Neuron (in vitro differentiated cells): ENCODE measurements around the gene CYBC1.

Source experiments
- H2AFZ ChIP-seq: one replicate; pipeline ENCODE4 v1.6.1; 2013; ENCODE audit warnings: low read depth, mild to moderate bottlenecking, inconsistent platforms, low read length, moderate library complexity
- H3K27me3 ChIP-seq: one replicate; pipeline ENCODE4 v1.6.1; 2013; ENCODE audit warnings: low read length; ENCODE audit not compliant: insufficient read depth
- H3K36me3 ChIP-seq: one replicate; pipeline ENCODE4 v1.6.1; 2013; ENCODE audit warnings: low read length; ENCODE audit not compliant: insufficient read depth
- H3K4me1 ChIP-seq: one replicate; pipeline ENCODE4 v1.6.1; 2013; ENCODE audit warnings: low read length; ENCODE audit not compliant: insufficient read depth
- H3K4me3 ChIP-seq: 2 replicates; pipeline ENCODE4 v1.5.1; 2013; ENCODE audit warnings: mild to moderate bottlenecking, low read length, moderate library complexity
- H3K9me3 ChIP-seq: one replicate; pipeline ENCODE4 v1.6.1; 2013; ENCODE audit warnings: low read length

Gene CYBC1

GRCh38 chr17:82441691-82442487 is 8.7 kb downstream of the CYBC1 start:
- H3K4me3 ChIP-seq: no peak overlapping the region
- H3K27me3 ChIP-seq: no peaks in the 10 kb centered on the region
- no peaks in the 10 kb centered on the region for H3K9me3 ChIP-seq
- peaks cover 36% of the 10 kb centered on the region for H3K36me3 ChIP-seq
- no peak overlapping the region for H2AFZ ChIP-seq
- H3K4me1 ChIP-seq: no peaks in the 10 kb centered on the region

- H3K4me1 ChIP-seq: no peaks in the 10 kb centered on the region
- no peak overlapping the region for H3K4me3 ChIP-seq
- H3K36me3 ChIP-seq: peaks cover 40% of the 10 kb centered on the region
- no peaks in the 10 kb centered on the region for H3K9me3 ChIP-seq
- no peaks in the 10 kb centered on the region for H3K27me3 ChIP-seq
- H2AFZ ChIP-seq: no peak overlapping the region
These were observed 9.4 kb downstream of the CYBC1 start for GRCh38 chr17:82440991-82441627.

- Histone ChIP-seq H3K27me3 (no peaks in the 10 kb centered on the region), H3K9me3 (no peaks in the 10 kb centered on the region), H3K4me1 (no peaks in the 10 kb centered on the region), H3K36me3 (peaks cover 38% of the 10 kb centered on the region), H3K4me3 (no peak overlapping the region), H2AFZ (no peak overlapping the region)
These were observed 10.0 kb downstream of the CYBC1 start for GRCh38 chr17:82440469-82440981.

GRCh38 chr17:82439829-82440365 is 10.7 kb downstream of the CYBC1 start:
- no peaks in the 10 kb centered on the region for H3K9me3 ChIP-seq
- H3K27me3 ChIP-seq: no peaks in the 10 kb centered on the region

GRCh38 chr17:82439194-82439828 is 11.2 kb downstream of the CYBC1 start:
- H3K9me3 ChIP-seq: no peaks in the 10 kb centered on the region
- no peaks in the 10 kb centered on the region for H3K27me3 ChIP-seq
- H3K4me1 ChIP-seq: no peaks in the 10 kb centered on the region
- H3K4me3 ChIP-seq: no peak overlapping the region
- no peak overlapping the region for H2AFZ ChIP-seq
- peaks cover 29% of the 10 kb centered on the region for H3K36me3 ChIP-seq

More at GRCh38 chr17:82439829-82440365, 10.7 kb downstream of the CYBC1 start:
- Histone ChIP-seq H3K36me3 (peaks cover 34% of the 10 kb centered on the region), H2AFZ (no peak overlapping the region), H3K4me3 (no peak overlapping the region), H3K4me1 (no peaks in the 10 kb centered on the region)

GRCh38 chr17:82438401-82439193 is 12.0 kb downstream of the CYBC1 start:
- Histone ChIP-seq H3K36me3 (peaks cover 26% of the 10 kb centered on the region), H2AFZ (no peak overlapping the region)

GRCh38 chr17:82437325-82437668 is 13.3 kb downstream of the CYBC1 start:
- Histone ChIP-seq H3K36me3 (peaks cover 16% of the 10 kb centered on the region), H3K9me3 (no peaks in the 10 kb centered on the region), H2AFZ (no peak overlapping the region), H3K4me1 (no peaks in the 10 kb centered on the region), H3K27me3 (no peaks in the 10 kb centered on the region), H3K4me3 (no peak overlapping the region)

More at GRCh38 chr17:82438401-82439193, 12.0 kb downstream of the CYBC1 start:
- no peaks in the 10 kb centered on the region for H3K4me1 ChIP-seq
- H3K27me3 ChIP-seq: no peaks in the 10 kb centered on the region
- no peaks in the 10 kb centered on the region for H3K9me3 ChIP-seq
- H3K4me3 ChIP-seq: no peak overlapping the region

- H3K4me3 ChIP-seq: no peak overlapping the region
- no peaks in the 10 kb centered on the region for H3K9me3 ChIP-seq
- H3K27me3 ChIP-seq: no peaks in the 10 kb centered on the region
- peaks cover 14% of the 10 kb centered on the region for H3K36me3 ChIP-seq
- no peak overlapping the region for H2AFZ ChIP-seq
- no peaks in the 10 kb centered on the region for H3K4me1 ChIP-seq
These were observed 13.8 kb downstream of the CYBC1 start for GRCh38 chr17:82436601-82437324.

- H3K9me3 ChIP-seq: no peaks in the 10 kb centered on the region
- H3K4me1 ChIP-seq: no peaks in the 10 kb centered on the region
- no peak overlapping the region for H2AFZ ChIP-seq
- H3K36me3 ChIP-seq: peaks cover 14% of the 10 kb centered on the region
- H3K4me3 ChIP-seq: no peak overlapping the region
- H3K27me3 ChIP-seq: no peaks in the 10 kb centered on the region
These were observed 14.7 kb downstream of the CYBC1 start for GRCh38 chr17:82435601-82436583.

- H3K9me3 ChIP-seq: no peaks in the 10 kb centered on the region
- H3K4me1 ChIP-seq: no peaks in the 10 kb centered on the region
- peaks cover 14% of the 10 kb centered on the region for H3K36me3 ChIP-seq
These were observed 15.4 kb downstream of the CYBC1 start for GRCh38 chr17:82435103-82435502.

GRCh38 chr17:82434216-82434565 is 16.4 kb downstream of the CYBC1 start:
- no peaks in the 10 kb centered on the region for H3K9me3 ChIP-seq
- no peaks in the 10 kb centered on the region for H3K4me1 ChIP-seq
- no peak overlapping the region for H3K4me3 ChIP-seq
- no peaks in the 10 kb centered on the region for H3K27me3 ChIP-seq
- peaks cover 14% of the 10 kb centered on the region for H3K36me3 ChIP-seq
- H2AFZ ChIP-seq: no peak overlapping the region

More at GRCh38 chr17:82435103-82435502, 15.4 kb downstream of the CYBC1 start:
- H3K27me3 ChIP-seq: no peaks in the 10 kb centered on the region
- H2AFZ ChIP-seq: no peak overlapping the region
- no peak overlapping the region for H3K4me3 ChIP-seq
